ENCODE measurements around the gene BDKRB1. TPM values are rescaled to one million over a fixed set of nuclear protein-coding genes. Genes with fewer than 3 reads are reported as not detected.

BDKRB1 gene
- polyA plus RNA-seq, 2 of the 4 experiments (the other 2 are of a cell fraction) = 2.8 to 3.5 TPM

GRCh38 chr14:96280104-96280503 lies 24.1 kb downstream of the BDKRB1 start:
- Histone ChIP-seq H3K27ac (peak overlapping the region in 1 of 2 experiments; percentile 43; a peak in 3 of 6 replicates), H3K4me3 (no peak overlapping the region), H3K9me3 (peaks cover 18% of the 10 kb centered on the region; the same call in 2 of the 3 replicates), H3K4me2 (peak overlapping the region; percentile 15; the same call in 1 of the 3 replicates), H3K4me1 (peaks cover 25% of the 10 kb centered on the region)
- WGBS (ENCODE audit: missing lambda C conversion rate) = 92% methylated on average over 2 of the region's 2 CpGs
- ATAC-seq (no peak), DNase-seq (ENCODE audit: low read depth in 1 of 2, low spot score in 1 of 2) (no peak), FAIRE-seq (no peak)
- CTCF ChIA-PET = interaction anchor here (0.7 to 18.7 kb wide), 2 partner anchors 18 to 179 kb away, joined by 3 to 486 read pairs; no protein-coding TSS in a partner anchor
- no peak for TF ChIP-seq NFE2L2 (conservative IDR thresholded peaks at IDR 0.05; ENCODE audit: low read length)
- no peak for TF ChIP-seq NR3C1 (IDR thresholded peaks at IDR 0.05)
- no peak for TF ChIP-seq HDAC2 (IDR thresholded peaks at IDR 0.05)
- no peak for TF ChIP-seq RAD21 (conservative IDR thresholded peaks at IDR 0.05 in 1 of 2, IDR thresholded peaks at IDR 0.05 in 1 of 2)
- no peak for TF ChIP-seq TFCP2L1 (CRISPR knock-in tag; IDR thresholded peaks at IDR 0.05)
- TF ChIP-seq RFX5 (IDR thresholded peaks at IDR 0.05) = no peak
- TF ChIP-seq JUN (IDR thresholded peaks at IDR 0.05) = no peak
- TF ChIP-seq RARB (CRISPR knock-in tag; IDR thresholded peaks at IDR 0.05) = no peak
- no peak for TF ChIP-seq HES2 (IDR thresholded peaks at IDR 0.05)
- no peak for TF ChIP-seq CHD2 (IDR thresholded peaks at IDR 0.05; ENCODE audit: low read length, partially characterized antibody)
- POLR2A ChIA-PET = no interaction called here

GRCh38 chr14:96281486-96281885 lies 25.5 kb downstream of the BDKRB1 start:
- POLR2A ChIA-PET = no interaction called here
- peak in 1 of 2 experiments; percentile 44; a peak in 1 of 6 replicates for ATAC-seq
- Histone ChIP-seq H3K4me2 (peak overlapping the region; percentile 46), H3K27ac (no peak overlapping the region), H3K4me3 (no peak overlapping the region), H3K9me3 (peaks cover 18% of the 10 kb centered on the region; the same call in 2 of the 3 replicates), H3K4me1 (peaks cover 22% of the 10 kb centered on the region)
- FAIRE-seq = no peak
- TF ChIP-seq MAZ (IDR thresholded peaks at IDR 0.05; ENCODE audit: borderline replicate concordance, low read depth, low read length) (no peak), CTCF (IDR thresholded peaks at IDR 0.05) (peak; percentile 17; the same call in 1 of the 3 replicates), RAD21 (conservative IDR thresholded peaks at IDR 0.05 in 1 of 2, IDR thresholded peaks at IDR 0.05 in 1 of 2) (peak; percentile 32 to 38; a peak in 2 of 5 replicates), MAX (IDR thresholded peaks at IDR 0.05) (no peak), NPAS2 (CRISPR knock-in tag; IDR thresholded peaks at IDR 0.05; ENCODE audit: borderline replicate concordance) (no peak), RCOR1 (IDR thresholded peaks at IDR 0.05; ENCODE audit: low read depth, low read length) (no peak)
- DNase-seq (ENCODE audit: low read depth in 1 of 2, low spot score in 1 of 2) = no peak
- CTCF ChIA-PET = interaction anchor here (18.7 kb wide), 1 partner anchor 180 kb away, joined by 486 read pairs; no protein-coding TSS in a partner anchor
- WGBS (ENCODE audit: missing lambda C conversion rate) = 25% methylated on average over 4 of the region's 4 CpGs

GRCh38 chr14:96284008-96284407 lies 28.0 kb downstream of the BDKRB1 start:
- H3K4me3 ChIP-seq = no peak overlapping the region
- FAIRE-seq (no peak), ATAC-seq (no peak), DNase-seq (ENCODE audit: low read depth in 1 of 2, low spot score in 1 of 2) (no peak)
- H3K4me2 ChIP-seq = no peak overlapping the region
- no peak overlapping the region for H3K27ac ChIP-seq
- CTCF ChIA-PET = interaction anchor here (1.3 to 18.7 kb wide), 2 partner anchors 12 to 183 kb away, joined by 4 to 486 read pairs; no protein-coding TSS in a partner anchor
- no peak for TF ChIP-seq USF2 (IDR thresholded peaks at IDR 0.05)
- TF ChIP-seq MAZ (IDR thresholded peaks at IDR 0.05; ENCODE audit: borderline replicate concordance, low read depth, low read length) = no peak
- no peak for TF ChIP-seq BHLHE40 (IDR thresholded peaks at IDR 0.05; ENCODE audit: low read depth, low read length)
- no peak for TF ChIP-seq MAFK (IDR thresholded peaks at IDR 0.05; ENCODE audit: partially characterized antibody)
- no peak for TF ChIP-seq E2F6 (IDR thresholded peaks at IDR 0.05; ENCODE audit: borderline replicate concordance, low read depth)
- no peak for TF ChIP-seq CTCF (IDR thresholded peaks at IDR 0.05)
- peaks cover 22% of the 10 kb centered on the region for H3K4me1 ChIP-seq
- no peaks in the 10 kb centered on the region for H3K9me3 ChIP-seq
- WGBS (ENCODE audit: missing lambda C conversion rate) = 93% methylated on average over 9 of the region's 9 CpGs
- POLR2A ChIA-PET = no interaction called here
